Epithelial cell of esophagus (primary cell): Measurements from ENCODE around the gene ELOA.

ENCODE experiments used
- DNase-seq: peaks from one replicate; pipeline ENCODE4 v3.0.0; 2010; ENCODE audit warnings: low read depth
- H3K4me3 ChIP-seq: 2 replicates; pipeline ENCODE4 v1.5.1; 2011; ENCODE audit warnings: mild to moderate bottlenecking, low read length, control low read depth
- TF ChIP-seq, protein P1 (sequence below): IDR thresholded peaks from 2 replicates; pipeline ENCODE4 v1.5.1; 2011; ENCODE audit warnings: low read depth, mild to moderate bottlenecking, low read length, control low read depth, inconsistent platforms; ENCODE audit not compliant: insufficient read depth; ENCODE audit errors: missing control alignments

The ELOA gene, protein sequence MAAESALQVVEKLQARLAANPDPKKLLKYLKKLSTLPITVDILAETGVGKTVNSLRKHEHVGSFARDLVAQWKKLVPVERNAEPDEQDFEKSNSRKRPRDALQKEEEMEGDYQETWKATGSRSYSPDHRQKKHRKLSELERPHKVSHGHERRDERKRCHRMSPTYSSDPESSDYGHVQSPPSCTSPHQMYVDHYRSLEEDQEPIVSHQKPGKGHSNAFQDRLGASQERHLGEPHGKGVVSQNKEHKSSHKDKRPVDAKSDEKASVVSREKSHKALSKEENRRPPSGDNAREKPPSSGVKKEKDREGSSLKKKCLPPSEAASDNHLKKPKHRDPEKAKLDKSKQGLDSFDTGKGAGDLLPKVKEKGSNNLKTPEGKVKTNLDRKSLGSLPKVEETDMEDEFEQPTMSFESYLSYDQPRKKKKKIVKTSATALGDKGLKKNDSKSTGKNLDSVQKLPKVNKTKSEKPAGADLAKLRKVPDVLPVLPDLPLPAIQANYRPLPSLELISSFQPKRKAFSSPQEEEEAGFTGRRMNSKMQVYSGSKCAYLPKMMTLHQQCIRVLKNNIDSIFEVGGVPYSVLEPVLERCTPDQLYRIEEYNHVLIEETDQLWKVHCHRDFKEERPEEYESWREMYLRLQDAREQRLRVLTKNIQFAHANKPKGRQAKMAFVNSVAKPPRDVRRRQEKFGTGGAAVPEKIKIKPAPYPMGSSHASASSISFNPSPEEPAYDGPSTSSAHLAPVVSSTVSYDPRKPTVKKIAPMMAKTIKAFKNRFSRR

DNA sequence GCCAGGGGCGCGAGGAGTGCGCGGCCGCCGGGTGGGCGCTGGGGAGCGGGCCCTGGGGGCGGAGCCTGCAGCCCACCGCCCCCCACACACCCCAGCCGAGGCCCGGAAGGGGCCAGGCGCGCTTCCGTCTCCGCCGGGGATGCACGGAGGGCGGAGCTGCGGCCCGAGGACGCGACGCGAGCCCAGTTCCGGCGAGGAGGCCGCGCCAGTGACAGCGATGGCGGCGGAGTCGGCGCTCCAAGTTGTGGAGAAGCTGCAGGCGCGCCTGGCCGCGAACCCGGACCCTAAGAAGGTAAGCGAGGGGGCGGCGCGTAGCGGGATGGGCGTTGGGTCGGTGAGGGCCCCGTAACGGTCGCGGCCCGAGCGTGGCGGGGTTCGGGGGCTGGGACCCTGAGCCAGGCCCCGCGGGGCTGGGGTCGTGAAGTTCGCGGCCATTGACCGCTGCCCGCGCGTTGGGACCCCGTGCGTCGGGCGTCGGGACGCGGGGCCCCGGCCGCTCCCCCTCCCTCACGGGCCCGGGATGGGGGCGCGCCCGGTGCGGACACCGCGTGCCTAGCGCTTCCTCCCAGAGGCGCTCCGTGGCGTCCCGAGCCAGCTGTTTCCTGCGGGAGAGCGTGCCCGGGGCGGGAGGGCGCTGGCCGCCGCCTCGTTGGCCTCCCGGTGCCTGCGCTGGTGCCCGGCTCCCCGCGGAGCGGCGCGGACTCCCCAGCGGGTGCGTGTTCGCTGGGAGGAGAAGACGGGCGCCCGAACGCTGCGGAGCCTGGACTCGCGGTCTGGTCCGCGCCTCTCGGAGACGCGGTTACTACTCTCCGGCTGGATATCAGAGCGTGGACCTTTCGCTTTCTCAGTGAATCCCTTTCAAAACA, at the start of gene ELOA:
ELOA (plus strand) TSS at position 185 of the 866 bp plus-strand sequence; CDS start at position 218, 33 bp downstream.
- TF ChIP-seq, protein P1, sequence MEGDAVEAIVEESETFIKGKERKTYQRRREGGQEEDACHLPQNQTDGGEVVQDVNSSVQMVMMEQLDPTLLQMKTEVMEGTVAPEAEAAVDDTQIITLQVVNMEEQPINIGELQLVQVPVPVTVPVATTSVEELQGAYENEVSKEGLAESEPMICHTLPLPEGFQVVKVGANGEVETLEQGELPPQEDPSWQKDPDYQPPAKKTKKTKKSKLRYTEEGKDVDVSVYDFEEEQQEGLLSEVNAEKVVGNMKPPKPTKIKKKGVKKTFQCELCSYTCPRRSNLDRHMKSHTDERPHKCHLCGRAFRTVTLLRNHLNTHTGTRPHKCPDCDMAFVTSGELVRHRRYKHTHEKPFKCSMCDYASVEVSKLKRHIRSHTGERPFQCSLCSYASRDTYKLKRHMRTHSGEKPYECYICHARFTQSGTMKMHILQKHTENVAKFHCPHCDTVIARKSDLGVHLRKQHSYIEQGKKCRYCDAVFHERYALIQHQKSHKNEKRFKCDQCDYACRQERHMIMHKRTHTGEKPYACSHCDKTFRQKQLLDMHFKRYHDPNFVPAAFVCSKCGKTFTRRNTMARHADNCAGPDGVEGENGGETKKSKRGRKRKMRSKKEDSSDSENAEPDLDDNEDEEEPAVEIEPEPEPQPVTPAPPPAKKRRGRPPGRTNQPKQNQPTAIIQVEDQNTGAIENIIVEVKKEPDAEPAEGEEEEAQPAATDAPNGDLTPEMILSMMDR = no peak
- peak within 1 kb of the TSS; percentile 83 for H3K4me3 ChIP-seq
- peak; percentile 69 for DNase-seq

DNA sequence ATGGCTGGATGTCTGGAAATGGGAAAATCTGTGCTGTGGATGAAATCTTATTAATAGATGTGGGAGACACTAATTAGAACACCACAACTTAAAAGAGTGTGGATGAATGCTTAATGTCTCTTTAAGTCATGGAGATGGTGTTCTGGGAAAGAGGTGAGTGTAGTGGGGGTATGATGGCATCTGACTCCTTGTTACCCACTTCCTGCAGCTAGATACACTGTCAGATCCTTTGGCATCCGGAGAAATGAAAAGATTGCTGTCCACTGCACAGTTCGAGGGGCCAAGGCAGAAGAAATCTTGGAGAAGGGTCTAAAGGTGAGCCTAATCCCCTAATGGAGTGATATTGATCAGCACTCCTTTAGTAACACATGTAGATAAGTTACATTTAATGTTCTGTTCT, 49.7 kb upstream of the ELOA start:
- TF ChIP-seq, protein P1 = no peak
- DNase-seq = no peak
- H3K4me3 ChIP-seq = peak overlapping the region; percentile 100

DNA sequence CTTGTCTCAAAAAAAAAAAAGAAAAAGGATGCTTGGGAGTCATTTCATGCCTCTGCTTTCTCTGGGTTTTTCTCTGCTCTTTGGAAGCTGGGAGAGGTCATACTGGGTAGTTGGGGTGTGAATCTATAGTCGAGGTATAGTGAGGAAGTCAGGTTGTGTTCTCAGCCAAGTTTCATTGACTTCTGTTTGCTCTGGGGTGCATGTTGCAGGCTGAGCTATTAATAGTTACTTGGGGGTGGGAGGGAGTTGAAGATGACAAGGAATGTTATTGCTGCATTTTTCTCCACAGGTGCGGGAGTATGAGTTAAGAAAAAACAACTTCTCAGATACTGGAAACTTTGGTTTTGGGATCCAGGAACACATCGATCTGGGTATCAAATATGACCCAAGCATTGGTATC, 48.9 kb upstream of the ELOA start:
- TF ChIP-seq, protein P1 = no peak
- no peak overlapping the region for H3K4me3 ChIP-seq
- no peak for DNase-seq

DNA sequence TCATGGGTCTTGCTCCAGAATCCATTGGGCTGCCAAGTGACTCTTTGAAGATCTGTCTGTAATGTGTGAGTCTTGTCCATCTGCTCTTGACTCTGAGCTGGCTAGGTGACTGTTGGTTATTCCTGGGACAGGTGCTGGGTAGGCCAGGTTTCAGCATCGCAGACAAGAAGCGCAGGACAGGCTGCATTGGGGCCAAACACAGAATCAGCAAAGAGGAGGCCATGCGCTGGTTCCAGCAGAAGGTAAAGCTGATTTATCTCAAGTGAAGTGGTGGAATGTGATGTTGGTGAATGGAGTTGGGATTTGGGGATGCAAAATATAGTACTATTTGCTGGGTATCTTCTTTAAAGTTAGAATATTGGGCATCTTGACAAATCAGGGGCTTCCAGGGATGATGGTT, 47.6 kb upstream of the ELOA start:
- H3K4me3 ChIP-seq = no peak overlapping the region
- no peak for DNase-seq
- TF ChIP-seq, protein P1 = no peak

DNA sequence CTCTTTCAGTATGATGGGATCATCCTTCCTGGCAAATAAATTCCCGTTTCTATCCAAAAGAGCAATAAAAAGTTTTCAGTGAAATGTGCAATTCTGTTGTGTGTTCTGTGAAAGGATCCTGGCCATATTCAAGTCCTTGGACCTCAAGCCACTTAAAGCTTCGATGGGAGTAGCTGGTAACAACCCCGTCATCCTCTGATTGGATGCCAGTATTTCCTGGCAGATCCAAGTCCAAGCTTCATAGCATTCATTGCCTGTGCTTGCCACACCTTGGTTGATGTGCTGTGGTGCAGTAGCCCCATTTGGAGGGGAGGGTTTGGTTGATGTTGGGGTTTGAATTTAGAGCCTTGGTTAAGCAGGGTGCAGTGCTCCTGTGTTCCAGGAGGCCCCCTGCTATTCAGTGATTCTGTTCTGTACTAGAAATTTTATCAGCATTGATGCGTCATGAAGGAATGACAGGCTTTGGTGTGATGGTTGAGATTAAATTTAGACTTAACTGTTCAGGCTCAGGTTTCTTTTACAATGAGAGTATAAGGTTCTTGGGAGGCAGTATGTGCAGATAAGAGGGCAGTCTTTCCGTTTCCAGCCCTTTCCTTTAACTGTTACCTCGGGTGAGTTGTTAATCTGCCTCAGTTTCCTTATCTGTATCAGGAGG, 46.8 kb upstream of the ELOA start:
- TF ChIP-seq, protein P1 = no peak
- H3K4me3 ChIP-seq = no peak overlapping the region
- DNase-seq = no peak

DNA sequence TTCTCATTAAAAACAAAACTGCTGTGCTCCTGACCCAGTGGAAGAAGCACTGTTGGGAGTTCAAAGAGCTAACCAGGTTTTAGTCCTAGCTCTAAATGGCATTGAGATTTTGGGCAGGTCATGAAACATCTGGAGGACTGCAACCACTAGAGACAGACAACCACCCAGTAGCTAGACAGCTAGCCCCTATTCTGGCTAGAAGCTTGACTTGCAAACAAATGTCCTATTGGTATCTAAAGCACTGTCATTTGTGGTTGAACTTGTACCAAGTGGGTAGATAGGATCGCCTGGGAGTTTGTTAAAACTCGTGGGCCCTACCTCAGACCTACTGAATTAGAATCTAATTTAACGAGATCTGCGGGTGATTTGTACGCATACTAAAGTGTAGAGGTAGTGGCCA, 44.8 kb upstream of the ELOA start:
- DNase-seq = no peak
- TF ChIP-seq, protein P1 = no peak
- no peak overlapping the region for H3K4me3 ChIP-seq
